Adipocyte (in vitro differentiated cells): ENCODE results near the gene BLCAP.
"Not testable (repeated sequence)": the region's sequence is repeated elsewhere in the genome, so short reads cannot be mapped to it uniquely, and the experiment has no call there.

Experiments used
- DNase-seq: peaks from one replicate; pipeline ENCODE4 v3.0.0-alpha.2; 2015; ENCODE audit warnings: low read depth
- H3K27me3 ChIP-seq: replicated peaks from 2 replicates; pipeline ENCODE4 v1.7.0; 2013; ENCODE audit warnings: mild to moderate bottlenecking, low read length, moderate library complexity; ENCODE audit not compliant: control insufficient read depth, insufficient read depth
- H3K36me3 ChIP-seq: 2 replicates; pipeline ENCODE4 v1.7.0; 2013; ENCODE audit warnings: low read length, mild to moderate bottlenecking, moderate library complexity; ENCODE audit not compliant: control insufficient read depth, insufficient read depth, severe bottlenecking
- H3K4me1 ChIP-seq: 2 replicates; pipeline ENCODE4 v1.7.0; 2013; ENCODE audit warnings: mild to moderate bottlenecking, low read length, moderate library complexity; ENCODE audit not compliant: control insufficient read depth, insufficient read depth
- H3K4me3 ChIP-seq: 2 replicates; pipeline ENCODE4 v1.7.0; 2013; ENCODE audit warnings: mild to moderate bottlenecking, low read length, moderate library complexity
- H3K9ac ChIP-seq: 2 replicates; pipeline ENCODE4 v1.7.0; 2013; ENCODE audit warnings: mild to moderate bottlenecking, low read length, moderate library complexity
- H3K9me3 ChIP-seq: 2 replicates; pipeline ENCODE4 v1.7.0; 2013; ENCODE audit warnings: mild to moderate bottlenecking, low read length, moderate library complexity; ENCODE audit not compliant: control insufficient read depth

The BLCAP gene

GRCh38 chr20:37474386-37474785 lies 53.3 kb downstream of the BLCAP start:
- H3K27me3 ChIP-seq, result peaks cover 38% of the 10 kb centered on the region
- H3K9me3 ChIP-seq, result peaks cover 10% of the 10 kb centered on the region
- DNase-seq, result no peak
- H3K4me3 ChIP-seq, result no peak overlapping the region
- no peak overlapping the region for H3K9ac ChIP-seq
- no peaks in the 10 kb centered on the region for H3K36me3 ChIP-seq
- peaks cover 26% of the 10 kb centered on the region for H3K4me1 ChIP-seq

- H3K36me3 ChIP-seq, result no peaks in the 10 kb centered on the region
- H3K9me3 ChIP-seq, result peaks cover 10% of the 10 kb centered on the region
- peaks cover 16% of the 10 kb centered on the region for H3K4me1 ChIP-seq
- no peak overlapping the region for H3K4me3 ChIP-seq
- H3K9ac ChIP-seq, result no peak overlapping the region
- no peak for DNase-seq
- H3K27me3 ChIP-seq, result peaks cover 42% of the 10 kb centered on the region
Observed at GRCh38 chr20:37473249-37474000, 54.3 kb downstream of the BLCAP start.

- H3K9ac ChIP-seq, H3K36me3 ChIP-seq, H3K9me3 ChIP-seq, DNase-seq, H3K4me1 ChIP-seq, H3K4me3 ChIP-seq: not testable (repeated sequence)
- peaks cover 42% of the 10 kb centered on the region for H3K27me3 ChIP-seq
Observed at GRCh38 chr20:37472435-37472834, 55.2 kb downstream of the BLCAP start.

GRCh38 chr20:37471741-37472235 lies 55.9 kb downstream of the BLCAP start:
- Histone ChIP-seq H3K36me3 (no peaks in the 10 kb centered on the region), H3K9ac (no peak overlapping the region), H3K27me3 (peaks cover 48% of the 10 kb centered on the region), H3K4me1 (peaks cover 6% of the 10 kb centered on the region), H3K9me3 (peaks cover 10% of the 10 kb centered on the region), H3K4me3 (no peak overlapping the region)
- DNase-seq, result no peak

- H3K27me3 ChIP-seq, result peaks cover 60% of the 10 kb centered on the region
- not testable (repeated sequence) for H3K9ac ChIP-seq, H3K4me3 ChIP-seq, H3K9me3 ChIP-seq, H3K4me1 ChIP-seq, DNase-seq, H3K36me3 ChIP-seq
Observed at GRCh38 chr20:37470190-37470589, 57.5 kb downstream of the BLCAP start.

- Histone ChIP-seq H3K4me3 (no peak overlapping the region), H3K9ac (no peak overlapping the region), H3K9me3 (no peaks in the 10 kb centered on the region), H3K4me1 (no peaks in the 10 kb centered on the region), H3K27me3 (peaks cover 59% of the 10 kb centered on the region), H3K36me3 (no peaks in the 10 kb centered on the region)
- no peak for DNase-seq
Observed at GRCh38 chr20:37469531-37469930, 58.1 kb downstream of the BLCAP start.

GRCh38 chr20:37468886-37469285 lies 58.8 kb downstream of the BLCAP start:
- no peaks in the 10 kb centered on the region for H3K36me3 ChIP-seq
- DNase-seq, result no peak
- H3K9me3 ChIP-seq, result no peaks in the 10 kb centered on the region
- H3K4me1 ChIP-seq, result no peaks in the 10 kb centered on the region
- no peak overlapping the region for H3K9ac ChIP-seq
- H3K4me3 ChIP-seq, result no peak overlapping the region
- H3K27me3 ChIP-seq, result peaks cover 61% of the 10 kb centered on the region
